Hepatocyte (in vitro differentiated cells): Measurements from ENCODE around the gene DPH1. TPM values are rescaled to one million over a fixed set of nuclear protein-coding genes. Genes with fewer than 3 reads are reported as not detected.
A peak's percentile ranks its signal among the peaks of the same experiment; 100 is the strongest.

Source experiments
- DNase-seq: peaks from one replicate; pipeline ENCODE4 v3.0.0-alpha.2; 2016; ENCODE audit warnings: low spot score
- H2AFZ ChIP-seq: fragments of 200-600 bp; sonication (generic); 2 replicates; pipeline ENCODE4 v1.6.0; 2016; ENCODE audit warnings: antibody characterized with exemption, mild to moderate bottlenecking
- H3K27ac ChIP-seq: fragments of 200-600 bp; sonication (generic); 2 replicates; pipeline ENCODE4 v1.5.1; 2016; ENCODE audit warnings: mild to moderate bottlenecking
- H3K27me3 ChIP-seq: fragments of 200-600 bp; sonication (generic); 2 replicates; pipeline ENCODE4 v1.6.1; 2016
- H3K36me3 ChIP-seq: fragments of 200-600 bp; sonication (generic); replicated peaks from 2 replicates; pipeline ENCODE4 v1.5.1; 2016; ENCODE audit warnings: low read depth; ENCODE audit not compliant: insufficient read depth
- H3K4me1 ChIP-seq: fragments of 200-600 bp; sonication (generic); 2 replicates; pipeline ENCODE4 v1.5.1; 2016; ENCODE audit warnings: mild to moderate bottlenecking, moderate library complexity; ENCODE audit not compliant: insufficient read depth
- H3K4me2 ChIP-seq: fragments of 200-600 bp; sonication (generic); 2 replicates; pipeline ENCODE4 v1.6.0; 2016
- H3K4me3 ChIP-seq: fragments of 200-600 bp; sonication (generic); 2 replicates; pipeline ENCODE4 v1.5.1; 2016; ENCODE audit warnings: mild to moderate bottlenecking
- H3K79me2 ChIP-seq: fragments of 200-600 bp; sonication (generic); 2 replicates; pipeline ENCODE4 v1.6.0; 2017; ENCODE audit warnings: mild to moderate bottlenecking
- H3K9me2 ChIP-seq: fragments of 200-600 bp; sonication (generic); replicated peaks from 2 replicates; pipeline ENCODE4 v1.6.0; 2017; ENCODE audit warnings: mild to moderate bottlenecking; ENCODE audit not compliant: insufficient read depth
- H3K9me3 ChIP-seq: fragments of 200-600 bp; sonication (generic); 2 replicates; pipeline ENCODE4 v1.5.1; 2016; ENCODE audit warnings: low read depth, mild to moderate bottlenecking
- H4K20me1 ChIP-seq: fragments of 200-600 bp; sonication (generic); 2 replicates; pipeline ENCODE4 v1.6.0; 2016; ENCODE audit warnings: mild to moderate bottlenecking; ENCODE audit not compliant: insufficient read depth, poor library complexity, severe bottlenecking
- EZH2 ChIP-seq: fragments of 200-600 bp; sonication (generic); IDR thresholded peaks from 2 replicates; pipeline ENCODE4 v1.6.1; 2016; ENCODE audit warnings: antibody characterized with exemption, mild to moderate bottlenecking, borderline replicate concordance
- EZH2phosphoT487 ChIP-seq: fragments of 200-600 bp; sonication (generic); IDR thresholded peaks from one replicate; pipeline ENCODE4 v1.6.1; 2018; ENCODE audit warnings: antibody characterized with exemption, mild to moderate bottlenecking, low read depth, moderate library complexity; ENCODE audit not compliant: unreplicated experiment, severe bottlenecking
- WGBS: methylation state at CpG from one replicate; pipeline ENCODE4 v1.1.6; 2016; ENCODE audit warnings: low lambda C conversion rate; ENCODE audit errors: missing lambda C conversion rate; 5-methylcytosine and 5-hydroxymethylcytosine counted together
- polyA plus RNA-seq: library from polyadenylated mRNA; unstranded; fragments of >200 nt; fragmentation: Nextera tagmentation; extraction: Ambion mirVana; gene quantifications from 2 replicates; pipeline ENCODE4 v1.2.1, GENCODE V29; 2016
- total RNA-seq: library from RNA; depleted of rRNA; stranded (reverse); fragments of >200 nt; gene quantifications from 2 replicates; pipeline ENCODE4 v1.2.3, GENCODE V29; 2014
- TF ChIP-seq, protein P1 (sequence below): fragments of 200-600 bp; sonication (generic); IDR thresholded peaks from 2 replicates; pipeline ENCODE4 v1.5.1; 2016; ENCODE audit warnings: antibody characterized with exemption, mild to moderate bottlenecking; ENCODE audit not compliant: poor library complexity

DPH1 gene
- total and polyA plus RNA-seq, 2 experiments from 2014 or later: 27.8 to 45.2 TPM

DNA sequence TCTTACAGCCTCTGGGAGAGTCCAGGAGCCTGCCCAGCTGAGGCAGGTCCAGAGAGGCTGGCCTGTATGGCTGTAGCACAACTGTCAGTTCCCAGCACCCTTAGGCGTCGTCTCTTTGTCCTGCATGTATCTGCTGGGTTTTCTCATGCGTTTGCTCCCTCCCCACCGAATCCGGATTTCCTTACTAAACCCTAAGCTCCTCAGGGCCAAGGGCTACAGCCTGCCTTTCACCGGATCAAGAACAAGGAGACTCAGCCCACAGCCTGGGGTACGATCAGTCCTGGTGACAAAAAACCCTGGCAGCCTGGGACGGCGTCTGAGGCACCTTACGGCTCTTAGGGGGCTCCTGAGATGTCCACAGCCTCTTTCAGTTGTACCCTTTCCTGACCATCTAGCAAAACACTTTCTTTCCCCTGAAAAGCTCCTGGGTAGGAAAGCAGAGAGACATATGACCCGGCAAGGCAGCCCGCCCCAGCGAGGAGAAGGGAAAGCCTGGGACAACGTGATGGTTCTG, 37.2 kb downstream of the DPH1 start:
- no peak for DNase-seq
- TF ChIP-seq, protein P1, sequence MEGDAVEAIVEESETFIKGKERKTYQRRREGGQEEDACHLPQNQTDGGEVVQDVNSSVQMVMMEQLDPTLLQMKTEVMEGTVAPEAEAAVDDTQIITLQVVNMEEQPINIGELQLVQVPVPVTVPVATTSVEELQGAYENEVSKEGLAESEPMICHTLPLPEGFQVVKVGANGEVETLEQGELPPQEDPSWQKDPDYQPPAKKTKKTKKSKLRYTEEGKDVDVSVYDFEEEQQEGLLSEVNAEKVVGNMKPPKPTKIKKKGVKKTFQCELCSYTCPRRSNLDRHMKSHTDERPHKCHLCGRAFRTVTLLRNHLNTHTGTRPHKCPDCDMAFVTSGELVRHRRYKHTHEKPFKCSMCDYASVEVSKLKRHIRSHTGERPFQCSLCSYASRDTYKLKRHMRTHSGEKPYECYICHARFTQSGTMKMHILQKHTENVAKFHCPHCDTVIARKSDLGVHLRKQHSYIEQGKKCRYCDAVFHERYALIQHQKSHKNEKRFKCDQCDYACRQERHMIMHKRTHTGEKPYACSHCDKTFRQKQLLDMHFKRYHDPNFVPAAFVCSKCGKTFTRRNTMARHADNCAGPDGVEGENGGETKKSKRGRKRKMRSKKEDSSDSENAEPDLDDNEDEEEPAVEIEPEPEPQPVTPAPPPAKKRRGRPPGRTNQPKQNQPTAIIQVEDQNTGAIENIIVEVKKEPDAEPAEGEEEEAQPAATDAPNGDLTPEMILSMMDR: no peak
- TF ChIP-seq EZH2 (no peak), EZH2phosphoT487 (no peak)
- Histone ChIP-seq H3K4me3 (no peak overlapping the region), H3K79me2 (no peaks in the 10 kb centered on the region), H4K20me1 (no peaks in the 10 kb centered on the region), H3K9me3 (no peaks in the 10 kb centered on the region), H2AFZ (no peak overlapping the region), H3K9me2 (no peaks in the 10 kb centered on the region), H3K27ac (peak overlapping the region; percentile 94), H3K4me2 (no peak overlapping the region), H3K36me3 (no peaks in the 10 kb centered on the region), H3K27me3 (no peaks in the 10 kb centered on the region), H3K4me1 (peaks cover 56% of the 10 kb centered on the region)
- 78% methylated on average over 14 of the region's 14 CpGs for WGBS

DNA sequence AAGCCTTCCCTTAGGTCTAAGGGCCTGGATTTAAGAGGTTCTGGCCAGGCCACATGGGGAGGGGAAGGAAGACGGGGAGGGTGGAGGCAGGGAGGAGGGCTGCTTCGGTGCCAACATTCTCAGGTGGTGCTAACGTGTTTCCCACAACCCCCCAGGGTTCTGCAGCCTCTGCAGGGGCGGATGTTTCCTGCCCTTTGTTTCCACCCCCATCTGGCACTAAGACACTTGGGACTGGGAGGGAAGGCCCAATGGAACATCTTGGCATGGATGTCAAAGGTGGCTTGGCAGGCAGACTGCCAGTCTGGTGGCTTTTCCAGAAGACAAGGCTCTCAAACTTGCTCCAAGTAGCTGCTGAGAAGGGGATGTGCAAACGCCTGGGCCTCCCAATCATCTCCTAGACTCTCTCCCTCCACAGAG, 37.7 kb downstream of the DPH1 start:
- Histone ChIP-seq H3K4me1 (peaks cover 52% of the 10 kb centered on the region), H2AFZ (no peak overlapping the region), H3K4me3 (no peak overlapping the region), H3K36me3 (no peaks in the 10 kb centered on the region), H4K20me1 (no peaks in the 10 kb centered on the region), H3K4me2 (no peak overlapping the region), H3K27me3 (no peaks in the 10 kb centered on the region), H3K9me2 (no peaks in the 10 kb centered on the region), H3K79me2 (no peaks in the 10 kb centered on the region), H3K9me3 (no peaks in the 10 kb centered on the region), H3K27ac (peak overlapping the region; percentile 94)
- TF ChIP-seq EZH2: no peak
- TF ChIP-seq, protein P1: no peak
- no peak for TF ChIP-seq EZH2phosphoT487
- DNase-seq: no peak
- whole genome bisulfite sequencing: 72% methylated on average over 5 of the region's 5 CpGs

DNA sequence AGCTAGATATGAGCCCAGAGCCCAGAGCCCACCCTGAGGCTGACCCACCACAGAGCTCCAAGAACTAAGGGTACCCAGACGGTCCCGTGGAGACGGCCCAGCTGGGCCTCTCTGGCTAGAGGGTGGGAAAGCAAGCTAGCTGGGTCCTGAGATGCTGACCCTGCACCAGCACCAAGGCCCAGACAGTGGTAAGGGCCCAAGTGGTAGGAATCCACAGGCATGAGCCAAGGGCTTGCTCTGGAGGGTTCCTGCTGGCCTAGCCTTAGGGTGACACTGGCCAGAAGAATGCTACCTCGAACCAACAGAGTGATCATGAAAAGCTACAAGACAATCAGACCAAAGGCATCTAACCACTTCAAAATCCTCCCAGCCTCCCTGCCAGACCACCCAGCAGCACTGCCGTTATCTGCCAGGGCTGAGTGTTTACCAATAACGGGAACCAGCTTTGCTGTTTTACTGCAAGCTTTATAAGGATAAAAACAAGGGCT, 38.1 kb downstream of the DPH1 start:
- Histone ChIP-seq H4K20me1 (no peaks in the 10 kb centered on the region), H3K27ac (peak overlapping the region; percentile 94), H3K4me1 (peaks cover 48% of the 10 kb centered on the region), H3K4me3 (no peak overlapping the region), H3K4me2 (no peak overlapping the region), H3K9me3 (no peaks in the 10 kb centered on the region), H2AFZ (no peak overlapping the region), H3K79me2 (no peaks in the 10 kb centered on the region), H3K27me3 (no peaks in the 10 kb centered on the region), H3K9me2 (no peaks in the 10 kb centered on the region), H3K36me3 (no peaks in the 10 kb centered on the region)
- TF ChIP-seq EZH2: no peak
- TF ChIP-seq, protein P1: no peak
- no peak for TF ChIP-seq EZH2phosphoT487
- DNase-seq: peak; percentile 63
- WGBS: 60% methylated on average over 6 of the region's 6 CpGs

DNA sequence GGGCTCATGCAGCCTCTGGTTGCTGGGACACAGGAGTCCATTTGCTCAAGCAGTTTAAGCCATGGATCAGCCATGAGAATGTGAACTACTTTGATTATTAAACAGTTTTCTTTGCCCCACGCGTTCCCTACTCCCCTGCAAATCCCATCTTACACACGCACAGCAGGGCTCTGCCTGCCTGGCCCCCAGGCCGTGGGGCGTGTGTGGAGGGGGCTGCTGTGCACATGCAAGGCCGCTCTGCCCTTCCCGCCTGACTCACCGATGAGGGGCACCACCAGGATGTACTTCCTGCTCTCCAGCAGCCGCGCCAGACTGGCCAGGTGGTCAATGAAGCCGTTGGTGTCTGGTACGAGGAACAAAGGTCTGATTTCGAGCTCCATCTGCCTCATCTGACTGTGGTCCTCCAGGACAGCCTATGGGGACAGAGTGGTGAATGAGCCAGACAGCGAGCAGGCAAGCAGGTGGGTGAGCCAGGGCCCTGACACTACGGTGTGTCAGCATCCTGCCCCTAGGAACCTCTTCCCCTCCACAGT, 38.6 kb downstream of the DPH1 start:
- Histone ChIP-seq H4K20me1 (no peaks in the 10 kb centered on the region), H3K4me3 (no peak overlapping the region), H3K9me3 (no peaks in the 10 kb centered on the region), H3K79me2 (no peaks in the 10 kb centered on the region), H3K27ac (peak overlapping the region; percentile 94), H3K27me3 (no peaks in the 10 kb centered on the region), H3K4me1 (peaks cover 43% of the 10 kb centered on the region), H3K9me2 (no peaks in the 10 kb centered on the region), H3K4me2 (no peak overlapping the region), H2AFZ (no peak overlapping the region), H3K36me3 (no peaks in the 10 kb centered on the region)
- DNase-seq: peak; percentile 55
- 57% methylated on average over 15 of the region's 15 CpGs for WGBS
- TF ChIP-seq EZH2phosphoT487 (no peak), EZH2 (no peak)
- TF ChIP-seq, protein P1: no peak
